Omental fat pad (tissue), 4 donors: ENCODE measurements around the gene SLC39A5. TPM values are rescaled to one million over a fixed set of nuclear protein-coding genes. Genes with fewer than 3 reads are reported as not detected.
"Not testable (repeated sequence)": the region's sequence is repeated elsewhere in the genome, so short reads cannot be mapped to it uniquely, and the experiment has no call there.

Experiments used
- ATAC-seq: fragments of 150-250 bp; one replicate; pipeline ENCODE4 v1.9.1; 2016; ENCODE audit warnings: mild to moderate bottlenecking, moderate library complexity; ENCODE audit not compliant: low FRiP score
- DNase-seq: peaks from one replicate; pipeline ENCODE4 v3.0.0-alpha.2; 2019; ENCODE audit warnings: low spot score
- total RNA-seq, 4 donors: library from RNA; depleted of rRNA; stranded (reverse); fragments of >200 nt; gene quantifications; one replicate each; pipeline ENCODE4 v1.1.0, GENCODE V29; 2016
- TF ChIP-seq, protein P1 (sequence below), 3 donors: fragments of 450-650 bp; IDR thresholded peaks; one replicate each; pipeline ENCODE4 v1.5.1; 2016 to 2017; ENCODE audit warnings: antibody characterized with exemption in 3 of 3, mild to moderate bottlenecking in 3 of 3, moderate library complexity in 2 of 3

The SLC39A5 gene
- total RNA-seq, 4 donors from 2014 or later = not detected

DNA sequence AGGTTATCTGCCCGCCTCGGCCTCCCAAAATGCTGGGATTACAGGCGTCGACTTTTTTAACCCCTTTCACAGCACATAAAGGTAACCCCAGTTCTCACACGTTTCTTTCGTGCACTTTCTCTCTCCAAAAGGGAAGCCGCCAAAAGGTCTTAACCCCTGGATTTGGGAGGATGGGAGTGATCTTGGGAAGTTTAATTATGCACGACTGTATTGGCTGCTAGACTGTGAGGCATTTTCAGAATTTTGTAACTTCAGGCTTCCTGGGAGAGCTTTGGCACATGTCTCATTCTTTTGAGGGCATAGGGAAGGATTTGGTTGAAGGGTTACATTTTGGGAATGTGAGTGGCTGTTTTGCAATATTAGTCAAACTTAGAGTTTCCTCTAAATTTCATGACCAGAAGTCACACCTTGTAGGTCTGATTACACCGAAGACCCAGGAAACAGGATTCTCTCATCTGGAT, 39.1 kb upstream of the SLC39A5 start:
- ATAC-seq (peak; percentile 30), DNase-seq (no peak)
- TF ChIP-seq, protein P1, sequence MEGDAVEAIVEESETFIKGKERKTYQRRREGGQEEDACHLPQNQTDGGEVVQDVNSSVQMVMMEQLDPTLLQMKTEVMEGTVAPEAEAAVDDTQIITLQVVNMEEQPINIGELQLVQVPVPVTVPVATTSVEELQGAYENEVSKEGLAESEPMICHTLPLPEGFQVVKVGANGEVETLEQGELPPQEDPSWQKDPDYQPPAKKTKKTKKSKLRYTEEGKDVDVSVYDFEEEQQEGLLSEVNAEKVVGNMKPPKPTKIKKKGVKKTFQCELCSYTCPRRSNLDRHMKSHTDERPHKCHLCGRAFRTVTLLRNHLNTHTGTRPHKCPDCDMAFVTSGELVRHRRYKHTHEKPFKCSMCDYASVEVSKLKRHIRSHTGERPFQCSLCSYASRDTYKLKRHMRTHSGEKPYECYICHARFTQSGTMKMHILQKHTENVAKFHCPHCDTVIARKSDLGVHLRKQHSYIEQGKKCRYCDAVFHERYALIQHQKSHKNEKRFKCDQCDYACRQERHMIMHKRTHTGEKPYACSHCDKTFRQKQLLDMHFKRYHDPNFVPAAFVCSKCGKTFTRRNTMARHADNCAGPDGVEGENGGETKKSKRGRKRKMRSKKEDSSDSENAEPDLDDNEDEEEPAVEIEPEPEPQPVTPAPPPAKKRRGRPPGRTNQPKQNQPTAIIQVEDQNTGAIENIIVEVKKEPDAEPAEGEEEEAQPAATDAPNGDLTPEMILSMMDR (IDR thresholded peaks at IDR 0.05) = no peak

DNA sequence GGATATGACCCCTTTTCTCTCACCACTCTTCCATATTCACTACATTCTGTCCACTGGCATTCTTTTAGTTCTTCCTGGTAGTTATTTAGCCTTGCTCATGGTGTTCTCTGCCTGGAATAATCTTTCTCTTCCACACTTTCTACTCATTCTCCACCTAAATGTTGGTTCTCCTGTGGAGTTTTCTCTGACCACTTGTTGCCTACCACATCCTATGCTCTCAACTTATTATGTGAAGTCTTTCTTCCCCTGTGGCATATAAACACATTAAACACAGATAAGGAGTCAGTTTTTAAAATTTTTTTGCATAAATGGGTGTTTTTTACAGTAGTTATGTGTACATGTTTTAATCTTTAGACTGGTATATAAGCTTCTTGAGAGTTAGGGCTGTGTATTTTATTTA, 37.3 kb upstream of the SLC39A5 start:
- no peak for DNase-seq
- TF ChIP-seq, protein P1 (IDR thresholded peaks at IDR 0.05) = no peak
- no peak for ATAC-seq

DNA sequence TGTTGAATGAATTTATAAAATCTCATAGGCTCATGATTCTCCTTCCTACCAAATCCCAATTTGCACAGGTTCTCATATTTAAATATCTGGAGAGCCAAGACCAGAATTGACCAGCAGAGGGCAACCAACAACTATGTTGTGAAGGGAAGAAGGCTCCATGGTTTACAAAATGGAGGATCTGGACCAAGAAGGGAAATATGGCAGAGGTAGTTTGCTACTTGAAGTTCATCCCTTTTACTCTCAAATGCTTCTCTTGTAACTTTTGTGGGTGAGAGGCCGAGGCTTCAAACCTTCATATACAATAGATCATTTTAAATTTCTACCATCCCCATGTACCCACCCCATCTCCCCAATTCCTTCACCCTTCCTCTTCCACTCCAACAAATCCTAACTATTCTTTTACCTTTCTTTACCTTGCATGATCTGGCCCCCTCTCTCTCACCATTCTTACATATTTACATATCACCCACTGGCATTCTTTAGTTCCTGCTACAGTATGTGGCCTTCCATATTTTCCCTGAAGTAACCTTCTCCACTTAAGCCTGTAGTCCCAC, 36.7 kb upstream of the SLC39A5 start:
- TF ChIP-seq, protein P1 (IDR thresholded peaks at IDR 0.05) = peak in 2 of 3 donors; percentile 3 to 57
- no peak for ATAC-seq
- DNase-seq = peak; percentile 82

DNA sequence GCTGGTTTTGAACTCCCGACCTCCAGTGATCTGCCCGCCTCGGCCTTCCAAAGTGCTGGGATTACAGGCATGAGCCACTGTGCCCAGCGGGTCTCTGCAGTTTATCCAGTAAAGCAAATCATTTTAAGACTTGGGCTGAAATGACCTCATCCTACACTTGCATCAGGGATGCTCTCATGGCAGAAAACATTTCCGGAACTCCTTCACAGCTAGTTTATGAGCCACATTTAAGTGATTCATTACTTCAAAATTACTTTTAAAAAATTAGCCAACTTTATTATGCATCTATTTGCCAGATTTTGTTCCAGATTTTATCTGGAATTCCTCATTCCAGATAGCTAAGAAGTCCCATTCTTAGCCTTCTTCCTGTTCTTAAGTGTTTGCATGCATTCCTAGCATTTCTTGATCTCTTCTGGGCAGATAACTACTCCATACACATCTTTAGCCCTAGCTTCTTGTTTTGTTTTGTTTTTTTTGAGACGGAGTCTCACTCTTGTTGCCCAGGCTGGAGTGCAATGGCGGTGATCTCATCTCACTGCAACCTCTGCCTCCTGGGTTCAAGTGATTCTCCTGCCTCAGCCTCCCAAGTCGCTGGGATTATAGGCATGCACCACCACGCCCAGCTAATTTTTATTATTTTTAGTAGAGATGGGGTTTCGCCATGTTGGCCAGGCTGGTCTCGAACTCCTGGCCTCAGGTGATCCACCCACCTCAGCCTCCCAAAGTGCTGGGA, 32.9 kb upstream of the SLC39A5 start:
- ATAC-seq = peak; percentile 91
- DNase-seq = not testable (repeated sequence)

DNA sequence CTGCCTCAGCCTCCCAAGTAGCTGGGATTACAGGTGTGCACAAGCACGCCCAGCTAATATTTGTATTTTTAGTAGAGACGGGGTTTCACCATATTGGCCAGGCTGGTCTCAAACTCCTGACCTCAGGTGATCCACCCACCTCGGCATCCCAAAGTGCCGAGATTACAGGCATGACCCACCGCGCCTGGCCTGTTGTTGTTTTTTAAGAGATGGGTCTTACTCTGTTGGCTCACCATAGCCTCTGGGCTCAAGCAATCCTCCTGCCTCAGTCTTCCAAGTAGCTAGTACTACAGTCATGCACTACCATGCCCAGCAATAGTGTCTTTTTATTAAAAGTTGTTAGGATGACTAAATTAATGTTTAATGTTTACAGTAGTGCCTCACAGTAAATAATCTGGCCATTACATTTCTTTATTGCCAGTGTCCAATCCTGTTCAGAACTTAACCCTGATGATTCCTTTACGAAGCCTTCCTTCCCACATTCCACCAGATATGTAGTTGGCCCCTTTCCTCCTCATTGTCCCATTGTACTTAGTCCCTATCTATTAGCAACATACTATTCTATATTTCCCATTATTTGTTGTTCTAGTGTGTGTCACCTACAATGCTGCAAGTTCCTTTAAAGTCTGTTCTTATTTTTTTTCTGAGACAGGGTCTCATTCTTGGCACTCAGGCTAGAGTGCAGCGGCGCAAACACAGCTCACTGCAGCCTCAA, 31.8 kb upstream of the SLC39A5 start:
- ATAC-seq (no peak), DNase-seq (no peak)
- TF ChIP-seq, protein P1 (IDR thresholded peaks at IDR 0.05) = no peak

DNA sequence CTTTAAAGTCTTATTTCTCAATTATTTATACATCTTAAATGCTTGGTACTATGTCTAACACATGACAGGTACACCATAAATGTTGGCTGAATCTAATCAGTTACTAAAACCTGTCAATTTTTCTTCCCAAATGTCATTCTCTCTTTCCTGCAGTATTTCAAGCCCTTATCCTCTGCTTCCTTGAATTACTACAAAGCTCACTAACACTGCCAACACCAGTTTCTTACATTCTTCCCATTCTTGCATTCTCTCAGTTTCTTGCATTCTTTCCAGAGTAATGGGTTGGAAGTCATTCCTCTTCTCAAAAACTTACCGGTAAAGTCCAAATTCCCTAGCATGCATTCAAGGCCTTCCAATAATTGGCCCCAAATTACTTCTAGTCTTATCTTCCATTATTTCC, 31.0 kb upstream of the SLC39A5 start:
- ATAC-seq = no peak
- no peak for DNase-seq
- TF ChIP-seq, protein P1 (IDR thresholded peaks at IDR 0.05) = no peak

DNA sequence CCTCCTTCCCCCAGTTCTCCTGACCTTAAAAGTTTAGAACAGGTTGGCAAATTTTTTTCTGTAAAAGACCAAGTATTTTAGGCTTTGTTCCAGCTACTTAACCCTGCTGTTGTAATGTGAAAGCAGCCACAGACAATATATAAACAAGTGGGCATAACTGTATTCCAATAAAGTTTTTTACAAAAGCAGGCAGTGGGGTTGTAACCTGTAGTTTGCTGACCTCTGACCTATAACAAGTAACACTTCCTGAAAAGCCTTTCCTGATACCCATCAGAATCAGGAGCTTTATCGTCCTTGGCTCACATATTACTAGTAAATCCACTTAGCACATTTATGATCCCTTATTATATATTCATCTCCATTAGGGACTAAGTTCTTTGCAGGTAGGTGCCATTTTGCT, 27.5 kb upstream of the SLC39A5 start:
- ATAC-seq = no peak
- no peak for DNase-seq
- TF ChIP-seq, protein P1 (IDR thresholded peaks at IDR 0.05) = no peak
